Globus pallidus (tissue), 1 donor: ENCODE measurements around the gene ADAMTSL3.

ENCODE experiments used
- DNase-seq: peaks from one replicate; pipeline ENCODE4 v3.0.0-alpha.2; 2015; ENCODE audit warnings: low spot score

Gene ADAMTSL3

DNA sequence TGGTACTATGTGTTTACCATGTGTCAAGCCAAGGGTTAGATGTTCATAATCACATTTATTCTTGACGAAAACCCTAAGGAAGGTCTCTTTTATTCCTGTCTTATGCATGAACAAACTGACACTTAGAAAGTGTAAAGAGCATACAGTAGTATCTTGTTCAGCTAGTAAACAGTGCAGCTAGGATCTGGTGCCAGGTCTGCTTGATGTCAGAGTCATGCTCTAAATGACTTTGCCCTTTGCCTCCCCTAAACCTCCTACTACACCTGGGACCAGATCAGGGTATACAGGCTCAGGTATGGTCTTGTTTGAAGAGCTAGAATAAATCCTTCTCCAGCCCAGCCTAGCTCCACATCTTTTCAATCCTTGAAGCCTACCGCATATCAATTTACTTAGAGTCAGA is 232.4 kb downstream of the ADAMTSL3 start:
- no peak for DNase-seq

DNA sequence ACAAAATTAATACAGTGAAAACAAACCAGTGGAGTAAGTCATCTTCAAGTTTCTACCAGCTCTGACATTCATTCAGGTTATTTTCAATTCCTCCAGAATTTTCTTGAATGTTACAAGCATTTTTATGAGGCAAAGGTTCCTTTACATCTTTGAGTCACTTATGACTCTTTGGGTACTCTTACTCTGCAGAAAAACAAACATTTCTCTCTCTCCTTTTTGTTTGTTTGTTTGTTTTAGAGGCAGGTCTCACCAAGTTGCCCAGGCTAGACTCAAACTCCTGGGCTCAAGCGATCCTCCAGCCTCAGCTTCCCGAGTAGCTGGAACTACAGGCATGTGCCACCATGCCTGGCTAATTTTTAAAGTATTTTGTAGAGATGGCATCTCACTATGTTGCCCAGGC is 233.5 kb downstream of the ADAMTSL3 start:
- DNase-seq: no peak

DNA sequence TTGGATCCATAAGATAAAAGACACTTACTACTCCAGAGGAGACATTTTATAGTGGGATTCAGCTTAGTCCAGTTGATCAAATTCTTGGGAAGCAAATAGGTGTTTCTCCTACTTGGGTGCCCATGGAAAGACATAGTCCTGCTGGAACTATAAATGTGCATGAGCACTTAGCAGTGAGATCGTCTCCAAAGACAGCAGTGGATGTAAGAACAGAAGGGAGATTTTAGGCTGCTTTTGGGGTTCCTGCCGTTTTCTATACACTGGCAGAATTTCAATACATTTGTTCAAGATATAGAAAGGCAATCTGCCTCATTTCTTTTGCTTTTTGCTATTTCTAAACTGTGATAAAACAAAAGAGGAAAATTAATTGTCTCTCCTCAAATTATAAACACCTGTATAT is 234.0 kb downstream of the ADAMTSL3 start:
- no peak for DNase-seq

DNA sequence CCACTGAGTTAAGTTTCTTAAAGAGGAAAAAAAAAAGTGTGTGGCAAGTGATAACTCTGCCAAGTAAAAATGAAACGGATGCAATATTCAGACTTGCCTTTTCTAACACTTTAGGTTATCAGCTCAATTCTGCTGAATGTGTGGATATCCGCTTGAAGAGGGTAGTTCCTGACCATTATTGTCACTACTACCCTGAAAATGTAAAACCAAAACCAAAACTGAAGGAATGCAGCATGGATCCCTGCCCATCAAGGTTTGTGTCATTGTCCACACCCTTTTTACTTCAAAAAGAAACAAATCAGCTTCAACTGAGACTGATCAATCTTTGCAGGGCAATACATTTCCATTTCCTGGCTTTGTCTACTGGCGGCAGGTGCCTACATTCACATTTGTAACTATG is 236.1 kb downstream of the ADAMTSL3 start:
- DNase-seq: no peak

DNA sequence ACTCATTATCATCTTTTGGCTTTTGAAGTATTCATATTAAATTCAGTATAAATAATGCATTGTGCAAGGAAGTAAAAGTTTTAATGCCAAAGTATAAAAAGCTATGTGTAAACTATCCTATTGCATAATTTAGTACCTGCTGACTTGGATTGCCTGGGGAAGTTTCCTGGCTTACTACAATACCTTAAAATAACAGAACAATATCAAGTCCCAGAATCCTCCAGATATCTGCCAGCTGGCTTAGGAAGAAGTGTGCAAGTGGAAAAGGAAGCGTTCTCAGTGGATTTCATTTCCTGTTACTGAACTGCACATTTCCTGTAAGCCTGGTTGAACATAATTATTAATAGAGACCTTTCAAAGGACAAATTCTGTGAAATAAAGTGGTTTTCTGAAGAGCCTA is 236.7 kb downstream of the ADAMTSL3 start:
- DNase-seq: no peak

DNA sequence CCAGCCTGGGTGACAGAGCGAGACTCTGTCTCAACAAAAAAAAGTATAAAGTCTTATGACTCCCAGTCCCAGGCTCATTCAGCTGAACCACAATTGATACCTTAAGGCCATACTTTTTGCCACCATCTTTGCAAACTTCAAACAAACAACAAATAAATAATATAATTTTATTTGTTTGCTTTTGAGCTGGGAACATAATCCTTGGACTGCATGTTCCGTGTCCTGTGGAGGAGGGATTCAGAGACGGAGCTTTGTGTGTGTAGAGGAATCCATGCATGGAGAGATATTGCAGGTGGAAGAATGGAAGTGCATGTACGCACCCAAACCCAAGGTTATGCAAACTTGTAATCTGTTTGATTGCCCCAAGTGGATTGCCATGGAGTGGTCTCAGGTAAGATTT is 238.6 kb downstream of the ADAMTSL3 start:
- DNase-seq: no peak

DNA sequence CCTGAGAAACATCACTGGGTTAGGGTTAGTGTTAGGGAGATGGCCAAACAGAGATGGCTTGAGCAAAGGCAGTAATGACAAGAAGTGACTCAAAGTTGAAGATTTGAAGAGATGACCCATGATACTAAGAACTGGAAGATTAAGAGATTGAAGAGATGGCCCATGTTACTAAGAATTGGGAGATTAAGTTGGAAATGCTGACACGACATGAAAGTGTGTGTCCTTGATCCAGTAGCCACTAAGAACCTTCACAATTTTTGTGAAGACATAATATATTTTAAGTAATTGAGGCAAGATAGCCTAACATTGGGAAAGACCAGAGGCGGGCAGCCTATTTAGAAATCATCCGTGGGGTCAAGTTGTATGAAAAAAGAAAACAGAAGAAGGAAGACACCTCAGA is 239.4 kb downstream of the ADAMTSL3 start:
- DNase-seq: no peak

DNA sequence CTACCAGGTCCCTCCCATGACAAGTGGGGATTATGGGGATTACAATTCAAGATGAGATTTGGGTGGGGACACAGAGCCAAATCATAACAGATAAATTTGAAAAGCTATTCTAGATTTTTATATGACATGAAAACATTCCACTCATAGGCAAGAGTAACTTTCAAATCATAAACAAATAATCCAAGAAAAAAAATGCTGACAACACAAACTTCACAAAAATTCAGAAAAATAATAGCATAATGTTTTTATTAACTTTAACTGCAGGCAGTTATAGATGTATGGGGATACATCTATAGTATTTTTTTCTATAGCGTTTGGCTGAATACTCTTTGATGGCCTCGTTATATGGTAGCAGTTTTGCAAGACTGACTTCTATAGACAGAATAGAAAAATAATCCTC is 243.1 kb downstream of the ADAMTSL3 start:
- DNase-seq: no peak

DNA sequence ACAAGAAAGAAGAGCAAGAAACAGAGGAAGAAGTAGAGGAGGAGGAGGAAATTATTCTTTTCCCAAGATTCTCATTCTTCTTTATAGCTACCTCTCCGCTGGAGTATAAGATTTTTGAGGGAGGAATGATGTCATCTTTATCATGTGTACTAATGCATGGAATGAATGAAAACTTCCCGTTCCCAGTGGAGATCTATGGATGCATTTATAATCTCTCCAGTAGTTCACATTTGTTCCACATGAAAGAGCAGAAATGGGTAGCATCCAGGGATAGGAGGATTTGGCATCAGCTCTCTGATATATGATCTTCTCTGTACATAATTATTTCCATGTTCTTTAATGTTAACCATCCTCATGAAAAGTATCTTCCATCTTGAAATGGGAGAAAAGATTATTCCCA is 244.4 kb downstream of the ADAMTSL3 start:
- no peak for DNase-seq

DNA sequence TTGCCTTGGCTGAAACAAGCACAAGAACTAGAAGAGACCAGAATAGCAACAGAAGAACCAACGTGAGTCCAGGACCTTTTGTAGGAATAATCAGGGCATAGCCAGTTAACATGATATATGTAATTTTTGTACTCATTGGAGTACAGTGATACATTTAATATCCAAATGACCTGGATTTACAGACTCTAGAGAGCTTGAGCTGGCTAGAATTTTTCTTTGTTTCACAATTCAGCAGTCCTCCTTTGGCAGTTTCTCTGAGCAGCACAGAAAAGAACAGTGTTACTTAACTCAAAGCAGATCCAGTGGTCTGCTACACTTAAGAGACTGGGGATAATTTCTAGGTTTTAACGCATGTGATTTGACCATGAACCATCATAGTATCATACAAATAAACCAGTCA is 245.7 kb downstream of the ADAMTSL3 start:
- no peak for DNase-seq

DNA sequence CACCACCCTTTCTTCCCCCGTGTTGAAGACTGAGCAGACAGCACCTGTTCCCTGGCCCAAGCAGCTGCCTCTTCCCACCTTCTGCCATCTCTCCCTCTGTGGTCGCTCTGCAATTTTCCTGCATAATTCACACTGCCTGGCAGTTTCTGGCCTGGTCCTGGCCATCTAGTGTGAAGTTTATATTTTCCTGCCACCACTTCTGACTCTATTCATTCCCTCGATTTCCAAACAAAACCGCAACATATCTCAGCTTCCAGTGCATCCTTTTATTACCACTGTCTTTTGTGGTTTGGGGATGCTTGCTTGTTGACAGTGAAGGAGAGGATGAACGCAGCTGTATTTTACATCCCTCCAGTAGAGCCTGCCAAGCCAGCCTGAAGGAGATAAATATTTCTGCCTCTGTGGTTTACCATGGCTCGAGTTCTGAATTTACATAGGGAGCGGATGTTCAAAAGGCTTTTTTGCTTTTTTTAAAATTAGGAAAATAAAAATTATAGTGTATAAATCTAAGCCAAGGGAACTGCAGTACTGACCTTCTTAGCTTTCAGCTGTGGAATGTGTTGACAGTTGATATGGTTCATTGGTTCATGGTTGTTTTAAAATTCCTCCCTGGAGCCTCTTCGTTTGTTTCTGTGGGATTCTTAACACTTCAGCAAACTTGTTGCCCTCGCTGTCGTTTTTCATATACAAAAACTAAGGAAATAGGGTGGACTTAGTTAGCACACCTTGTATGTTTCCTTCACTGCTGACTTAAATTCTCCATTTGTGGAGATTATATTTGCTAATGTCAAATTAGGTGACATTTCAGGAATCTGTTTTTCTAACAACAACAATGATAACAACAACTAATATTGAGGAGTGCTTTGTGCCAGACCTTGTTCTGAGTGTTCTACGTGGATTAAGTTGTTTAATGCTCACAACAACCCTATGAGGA is 250.5 kb downstream of the ADAMTSL3 start:
- no peak for DNase-seq

DNA sequence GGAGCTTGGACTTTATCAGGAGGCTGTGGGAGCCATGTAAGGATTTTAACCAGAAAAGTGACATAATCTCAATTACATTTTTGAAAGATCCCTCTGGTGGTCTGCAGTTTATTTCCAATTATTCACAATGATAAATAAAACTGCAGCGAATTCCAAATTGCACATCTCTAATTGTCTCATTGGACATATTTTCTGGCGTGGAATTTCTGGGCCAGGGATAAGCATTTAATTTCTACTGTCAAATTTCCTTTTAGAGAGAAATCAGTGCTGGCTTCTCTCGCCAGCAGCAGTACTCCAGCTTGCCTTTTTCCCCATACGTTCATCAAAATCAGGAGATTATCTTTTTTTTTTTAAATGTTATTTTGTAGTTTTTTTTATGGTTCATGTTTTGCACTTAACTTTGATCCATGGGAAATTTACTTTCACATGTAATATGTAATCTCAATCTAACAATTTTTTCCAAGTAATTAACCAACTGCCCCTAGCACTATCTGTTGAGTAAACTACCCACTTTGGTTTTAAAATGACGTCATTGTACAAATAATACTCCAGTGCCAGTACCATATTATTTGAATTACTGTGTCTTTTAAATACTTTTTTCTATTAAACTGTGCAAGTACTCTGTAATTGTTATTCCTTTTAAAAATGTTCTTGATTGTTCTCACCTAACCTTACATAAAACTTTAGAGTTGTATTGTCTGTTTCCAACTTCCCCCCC is 251.8 kb downstream of the ADAMTSL3 start:
- DNase-seq: no peak

DNA sequence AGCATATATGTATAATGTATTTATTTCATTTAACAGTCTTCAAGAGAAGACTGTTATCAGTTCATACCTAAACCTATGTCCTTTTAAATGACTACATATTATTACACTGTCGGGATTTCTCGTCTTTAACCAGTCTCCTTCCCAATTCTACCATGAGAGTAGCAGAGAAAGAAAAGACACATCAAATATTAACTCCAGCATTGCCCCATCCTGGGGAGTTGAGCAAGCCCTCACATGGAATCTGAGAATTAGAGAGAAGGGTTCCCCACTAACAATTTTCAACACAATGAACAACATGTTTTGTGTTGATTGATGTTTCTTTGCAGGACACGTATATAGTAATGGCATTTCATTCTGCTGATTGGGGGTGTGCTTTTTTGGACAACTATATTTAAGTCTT is 257.4 kb downstream of the ADAMTSL3 start:
- DNase-seq: no peak

DNA sequence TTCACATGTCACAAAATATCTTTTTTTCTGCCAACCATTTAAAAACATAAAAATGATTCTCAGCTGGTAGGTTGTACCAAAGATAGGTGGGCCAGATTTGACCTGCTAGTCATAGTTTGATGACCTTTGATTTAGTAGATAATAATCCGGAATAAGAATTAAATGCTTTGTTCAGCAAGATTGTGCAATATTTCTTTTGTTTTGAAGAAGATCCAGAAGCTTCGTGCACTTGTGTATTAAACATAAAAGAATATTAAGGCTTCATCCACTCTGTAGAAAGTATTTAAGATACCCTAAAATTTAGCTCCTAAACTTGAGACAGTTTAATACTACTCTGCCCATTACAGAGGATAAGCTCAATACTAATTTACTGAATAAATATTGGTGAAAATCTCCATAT is 258.4 kb downstream of the ADAMTSL3 start:
- no peak for DNase-seq

DNA sequence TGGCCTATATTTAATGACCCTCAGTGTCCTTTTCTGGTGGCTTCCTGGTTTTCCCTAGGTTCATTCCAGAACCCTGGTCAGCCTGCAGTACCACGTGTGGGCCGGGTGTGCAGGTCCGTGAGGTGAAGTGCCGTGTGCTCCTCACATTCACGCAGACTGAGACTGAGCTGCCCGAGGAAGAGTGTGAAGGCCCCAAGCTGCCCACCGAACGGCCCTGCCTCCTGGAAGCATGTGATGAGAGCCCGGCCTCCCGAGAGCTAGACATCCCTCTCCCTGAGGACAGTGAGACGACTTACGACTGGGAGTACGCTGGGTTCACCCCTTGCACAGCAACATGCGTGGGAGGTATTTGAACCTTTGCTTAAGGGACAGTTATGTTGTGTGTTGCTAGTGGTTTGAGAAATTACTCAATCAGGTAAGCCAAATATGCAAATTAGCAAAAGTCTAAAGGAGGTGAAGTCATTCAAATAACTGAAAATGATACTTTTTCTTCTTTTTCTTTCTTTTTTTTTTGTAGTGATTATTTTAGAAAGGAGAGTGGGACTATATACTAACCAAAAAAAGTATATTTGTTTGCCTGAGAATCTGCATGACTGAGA is 259.2 kb downstream of the ADAMTSL3 start:
- DNase-seq: no peak

DNA sequence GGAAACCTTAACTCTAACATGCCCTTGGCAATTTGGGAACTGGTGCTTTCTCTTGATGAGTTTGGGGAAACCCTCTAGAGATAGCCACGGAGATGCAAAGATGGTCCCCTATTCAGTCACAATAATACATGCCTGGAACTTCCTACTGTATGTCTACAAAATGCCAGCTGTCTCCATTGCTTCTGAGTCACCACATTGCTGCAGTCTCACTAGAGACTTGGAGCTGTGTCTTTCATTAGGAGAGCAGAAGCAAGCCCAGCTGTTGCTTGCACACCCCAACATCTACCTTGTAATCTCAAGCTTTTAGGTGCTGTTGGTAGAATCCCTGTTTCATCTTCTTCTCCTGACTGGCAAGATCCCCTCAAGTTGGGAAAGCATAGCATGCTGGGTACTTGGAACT is 261.0 kb downstream of the ADAMTSL3 start:
- DNase-seq: no peak

DNA sequence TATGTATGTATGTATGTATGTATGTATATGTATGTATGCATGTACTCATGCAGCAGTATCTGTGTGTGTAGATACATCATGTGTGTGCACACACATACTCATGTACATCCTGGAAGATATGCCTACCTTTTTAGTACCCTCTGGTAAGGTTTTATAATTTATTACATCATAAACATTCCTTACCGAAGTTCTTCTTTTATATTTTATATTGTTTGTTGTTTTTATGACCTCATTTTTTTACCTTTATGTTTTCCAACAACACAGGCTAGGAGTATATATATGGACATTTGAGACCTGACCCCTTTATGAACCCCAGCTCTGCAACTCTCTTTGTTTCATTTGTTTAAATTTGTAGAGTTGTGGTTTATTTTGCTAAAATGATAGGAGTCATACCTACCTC is 263.5 kb downstream of the ADAMTSL3 start:
- DNase-seq: no peak

DNA sequence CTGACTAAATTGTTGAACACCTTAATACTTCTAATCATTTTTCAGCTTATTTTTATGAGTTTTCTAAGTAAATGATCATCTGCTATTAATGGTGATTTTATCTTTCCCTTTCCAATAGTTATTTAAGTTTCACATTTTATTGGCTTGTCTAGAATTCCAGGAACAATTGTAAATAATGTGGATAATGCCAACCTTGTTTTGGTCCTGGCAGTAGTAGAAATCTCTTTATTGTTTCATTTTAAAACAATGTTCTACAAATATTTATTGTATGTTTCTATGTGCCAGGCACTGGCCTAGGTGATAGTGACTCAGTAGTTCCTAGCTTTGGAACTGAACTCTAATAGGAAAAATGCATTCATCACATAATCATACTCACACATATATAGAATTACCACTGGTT is 264.1 kb downstream of the ADAMTSL3 start:
- no peak for DNase-seq

DNA sequence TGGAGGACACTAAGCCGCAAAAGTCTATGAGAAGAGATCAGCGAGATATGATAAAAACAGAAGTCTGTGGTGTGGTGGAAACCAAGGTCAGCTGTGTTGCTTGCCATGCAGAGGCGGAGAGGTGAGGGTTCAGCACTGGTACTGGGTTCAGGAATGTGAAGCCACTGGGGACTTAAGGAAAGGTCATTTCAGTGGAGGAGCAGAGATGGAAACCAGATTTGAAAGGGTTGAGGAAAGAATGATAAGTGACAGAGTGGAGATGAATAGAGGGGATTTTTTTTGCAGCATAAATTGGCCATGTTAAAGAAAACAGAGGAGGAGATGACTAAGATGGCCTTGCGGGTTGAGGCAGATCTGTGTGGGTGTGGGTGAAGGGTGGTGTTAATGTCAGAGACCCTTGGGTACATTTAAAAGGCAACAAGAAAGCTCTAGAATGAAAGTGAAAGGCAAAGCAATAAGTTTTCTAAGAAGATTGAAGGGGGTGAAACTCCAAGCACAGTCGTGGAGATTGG is 265.5 kb downstream of the ADAMTSL3 start:
- no peak for DNase-seq

DNA sequence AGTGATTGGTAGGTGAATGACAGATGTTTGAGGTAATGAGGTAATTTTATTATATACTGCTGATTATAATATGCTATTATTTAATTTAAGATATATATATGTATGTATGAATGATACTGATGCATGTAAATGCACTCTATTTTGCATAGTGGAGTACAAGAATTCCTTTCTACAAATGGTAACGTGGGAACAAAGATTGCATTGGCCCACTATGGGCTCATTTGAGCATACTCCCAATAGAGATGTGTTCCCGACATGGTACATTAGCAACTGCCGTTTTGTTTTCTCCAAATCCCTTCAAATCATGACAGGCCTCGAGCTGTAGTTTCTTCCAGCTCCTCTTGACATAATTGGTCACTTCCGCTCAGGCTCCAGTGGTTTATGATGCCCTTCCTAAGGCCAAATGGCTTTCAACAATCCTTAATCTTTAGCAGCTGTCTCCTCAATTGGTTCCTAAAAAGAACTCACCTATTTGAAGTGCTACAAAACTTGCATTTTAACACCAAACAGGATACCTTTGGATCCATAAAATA is 266.1 kb downstream of the ADAMTSL3 start:
- DNase-seq: no peak

DNA sequence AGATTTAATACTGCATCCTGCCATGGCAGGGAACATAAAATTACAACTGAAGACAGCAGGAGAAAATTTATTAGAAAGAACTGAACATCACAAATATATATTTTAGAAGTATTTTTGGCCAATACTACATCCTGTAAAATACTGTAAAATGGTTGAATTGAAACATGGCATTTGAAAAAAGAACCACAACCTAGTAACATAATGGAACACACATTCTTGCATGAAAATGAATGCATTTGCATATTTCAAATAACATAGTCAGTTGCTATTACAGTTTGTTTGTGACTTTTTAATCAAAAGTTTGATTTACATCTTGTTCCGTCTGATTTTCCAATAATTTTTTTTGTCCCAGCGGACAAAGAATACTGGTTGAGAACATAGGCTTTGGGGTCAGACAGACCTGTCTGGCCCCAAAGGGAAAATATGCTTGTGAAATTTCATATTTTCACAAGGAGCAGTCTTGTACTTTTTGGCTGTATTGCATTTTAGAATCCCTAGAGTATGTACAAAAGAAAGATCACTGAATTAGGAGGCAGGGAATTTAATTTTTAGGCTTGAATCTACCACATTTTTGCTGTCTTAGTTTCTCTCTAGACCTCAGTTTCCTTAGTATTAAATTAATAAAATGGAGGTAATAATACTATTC is 268.8 kb downstream of the ADAMTSL3 start:
- no peak for DNase-seq

DNA sequence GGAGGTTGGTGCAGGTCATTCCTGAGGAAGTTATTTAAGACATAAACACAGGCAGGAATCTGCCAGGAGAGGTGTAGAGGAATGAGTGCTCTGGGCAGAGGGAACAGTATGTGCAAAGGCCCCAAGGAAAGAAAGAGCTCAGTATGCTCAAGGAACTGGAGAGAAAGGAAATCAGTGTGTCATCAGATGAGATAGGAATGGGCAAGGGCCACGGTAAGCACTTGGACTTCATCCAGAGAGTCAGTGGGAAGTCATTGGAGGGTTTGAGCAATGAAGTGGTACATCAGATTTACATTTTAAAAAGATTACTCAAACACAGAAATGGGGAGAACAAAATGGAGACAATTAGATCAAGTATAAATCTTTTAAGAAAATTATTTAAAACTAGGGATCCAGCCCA is 272.2 kb downstream of the ADAMTSL3 start:
- DNase-seq: no peak
